Common myeloid progenitor, CD34-positive (primary cell): ENCODE results near the gene CCDC106.

ENCODE experiments used
- CTCF ChIA-PET: fragments of 350-600 bp; sonication (Branson Sonifier 250); formaldehyde crosslinking; loops from one replicate; lab custom pipeline; 2021; ENCODE audit warnings: antibody characterized with exemption; lab: Charles Lee
- POLR2A ChIA-PET: fragments of 350-600 bp; sonication (Branson Sonifier 250); formaldehyde crosslinking; loops from one replicate; lab custom pipeline; 2021; ENCODE audit warnings: antibody characterized with exemption; lab: Charles Lee
- DNase-seq, 3 donors: peaks; one replicate each; pipeline versions ENCODE4 v3.0.0 to v3.0.0-alpha.2; 2013
- H3K27ac ChIP-seq, 2 experiments: 1 replicate in 1 of 2; 2 replicates in 1 of 2; pipeline ENCODE4 v1.7.0; 2013; ENCODE audit warnings: inconsistent platforms in 2 of 2, low read length in 2 of 2, mild to moderate bottlenecking in 2 of 2, low read depth in 1 of 2, moderate library complexity in 1 of 2; ENCODE audit not compliant: severe bottlenecking in 2 of 2, insufficient read depth in 1 of 2, poor library complexity in 1 of 2
- H3K27me3 ChIP-seq, 5 experiments: replicated peaks in 2 of 5; 1 replicate in 3 of 5; 2 replicates in 2 of 5; pipeline versions ENCODE4 v1.6.1 to v1.7.0; 2013; ENCODE audit warnings: low read length in 4 of 5, mild to moderate bottlenecking in 2 of 5, moderate library complexity in 2 of 5, inconsistent platforms in 1 of 5; ENCODE audit not compliant: insufficient read depth in 5 of 5, control insufficient read depth in 4 of 5
- H3K36me3 ChIP-seq, 4 experiments: 1 replicate in 2 of 4; 2 replicates in 2 of 4; pipeline versions ENCODE4 v1.6.1 to v1.7.0; 2013; ENCODE audit warnings: low read length in 3 of 4, control low read depth in 1 of 4, mild to moderate bottlenecking in 1 of 4; ENCODE audit not compliant: control insufficient read depth in 4 of 4, insufficient read depth in 4 of 4
- H3K4me1 ChIP-seq, 4 experiments: 1 replicate in 3 of 4; 2 replicates in 1 of 4; pipeline versions ENCODE4 v1.6.1 to v1.7.1; 2013; ENCODE audit warnings: low read length in 3 of 4, mild to moderate bottlenecking in 3 of 4, control low read depth in 1 of 4, inconsistent platforms in 1 of 4, moderate library complexity in 1 of 4; ENCODE audit not compliant: control insufficient read depth in 4 of 4, insufficient read depth in 4 of 4; ENCODE audit errors: control extremely low read depth in 1 of 4
- H3K4me3 ChIP-seq, 7 experiments: 1 replicate in 4 of 7; 2 replicates in 3 of 7; pipeline versions ENCODE4 v1.5.1 to v1.7.0; 2013; ENCODE audit warnings: mild to moderate bottlenecking in 7 of 7, low read length in 6 of 7, moderate library complexity in 6 of 7, inconsistent platforms in 2 of 7, low read depth in 2 of 7, control low read depth in 1 of 7; ENCODE audit not compliant: insufficient read depth in 4 of 7, control insufficient read depth in 1 of 7; ENCODE audit errors: extremely low read depth in 1 of 7
- H3K9me3 ChIP-seq, 5 experiments: 1 replicate in 4 of 5; 2 replicates in 1 of 5; pipeline versions ENCODE4 v1.6.1 to v1.7.1; 2013; ENCODE audit warnings: low read length in 4 of 5, mild to moderate bottlenecking in 2 of 5, inconsistent platforms in 1 of 5, low read depth in 1 of 5, moderate library complexity in 1 of 5; ENCODE audit not compliant: control insufficient read depth in 4 of 5, insufficient read depth in 2 of 5; ENCODE audit errors: control extremely low read depth in 1 of 5
- WGBS: methylation state at CpG from one replicate; pipeline ENCODE4 v1.1.5; 2013; ENCODE audit not compliant: insufficient coverage; 5-methylcytosine and 5-hydroxymethylcytosine counted together

CCDC106 gene

DNA sequence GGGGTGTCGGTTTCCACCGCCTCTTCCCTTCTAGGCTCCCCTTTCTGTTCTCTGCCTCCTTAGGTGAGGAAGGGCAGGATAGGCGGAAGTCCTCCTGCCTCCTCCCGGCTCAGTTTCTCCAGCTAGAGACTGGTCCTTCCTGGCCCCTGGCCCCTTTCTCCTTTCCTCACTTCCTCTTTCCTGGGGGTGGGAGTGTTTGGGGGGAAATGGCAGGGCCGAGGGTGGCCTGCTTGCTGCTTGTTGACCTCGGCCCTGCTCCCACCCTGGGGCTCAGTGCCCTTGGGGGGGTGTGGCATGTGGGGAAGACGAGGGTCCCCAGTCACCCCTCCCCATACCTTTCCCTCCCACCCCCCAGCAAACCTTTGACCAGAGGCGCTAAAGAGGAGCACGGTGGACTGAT is 11.8 kb downstream of the CCDC106 start:
- Histone ChIP-seq H3K9me3 (no peaks in the 10 kb centered on the region), H3K36me3 (peaks cover 15 to 81% (median 53%) of the 10 kb centered on the region in 4 experiments), H3K27ac (peak overlapping the region; percentile 33 to 69), H3K4me1 (peaks cover 18 to 44% (median 34%) of the 10 kb centered on the region in 4 experiments), H3K4me3 (no peak overlapping the region), H3K27me3 (no peaks in the 10 kb centered on the region)
- CTCF ChIA-PET = no interaction called here
- WGBS = 86% methylated on average over 4 of the region's 9 CpGs
- DNase-seq = no peak
- POLR2A ChIA-PET = no interaction called here

DNA sequence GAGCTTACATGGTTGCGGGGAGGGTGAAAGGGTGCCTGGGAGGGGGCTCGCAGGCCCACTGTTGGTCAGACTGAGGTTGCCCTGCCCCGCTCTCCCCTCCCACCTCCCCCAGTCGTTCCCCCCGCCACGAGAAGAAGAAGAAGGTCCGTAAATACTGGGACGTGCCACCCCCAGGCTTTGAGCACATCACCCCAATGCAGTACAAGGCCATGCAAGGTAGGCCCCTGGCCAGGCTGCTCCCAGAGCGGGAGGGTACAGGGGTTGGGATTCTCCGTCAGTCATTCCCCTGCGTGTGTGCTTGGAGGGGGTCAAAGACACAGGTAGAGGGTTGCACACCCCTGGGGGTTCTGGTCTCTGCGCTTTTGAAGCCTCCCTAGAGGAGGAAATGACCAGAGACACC is 12.4 kb downstream of the CCDC106 start:
- CTCF ChIA-PET = no interaction called here
- POLR2A ChIA-PET = no interaction called here
- Histone ChIP-seq H3K36me3 (peaks cover 15 to 85% (median 55%) of the 10 kb centered on the region in 4 experiments), H3K27ac (peak overlapping the region in 1 of 2 experiments; percentile 69), H3K27me3 (no peaks in the 10 kb centered on the region), H3K4me3 (no peak overlapping the region), H3K4me1 (peaks cover 18 to 44% (median 34%) of the 10 kb centered on the region in 4 experiments), H3K9me3 (no peaks in the 10 kb centered on the region)
- no peak for DNase-seq
- WGBS = 97% methylated on average over 5 of the region's 12 CpGs

DNA sequence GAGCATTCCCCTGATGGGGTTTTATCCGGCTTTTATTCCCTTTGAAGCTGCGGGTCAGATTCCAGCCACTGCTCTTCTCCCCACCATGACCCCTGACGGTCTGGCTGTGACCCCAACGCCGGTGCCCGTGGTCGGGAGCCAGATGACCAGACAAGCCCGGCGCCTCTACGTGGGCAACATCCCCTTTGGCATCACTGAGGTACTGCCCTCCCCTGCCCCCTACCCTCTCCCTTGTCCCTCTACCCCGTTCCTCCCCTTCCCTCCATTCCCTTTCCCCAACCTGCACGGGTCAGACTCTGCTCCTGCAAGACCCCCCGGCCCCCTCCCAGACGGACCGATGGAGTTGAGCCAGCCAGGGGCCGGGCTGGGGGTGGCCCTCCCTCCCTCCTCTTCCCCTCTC is 13.0 kb downstream of the CCDC106 start:
- H3K36me3 ChIP-seq = peaks cover 15 to 86% (median 58%) of the 10 kb centered on the region in 4 experiments
- CTCF ChIA-PET = no interaction called here
- H3K4me3 ChIP-seq = no peak overlapping the region
- H3K27me3 ChIP-seq = no peaks in the 10 kb centered on the region
- peaks cover 14 to 40% (median 29%) of the 10 kb centered on the region in 4 experiments for H3K4me1 ChIP-seq
- H3K27ac ChIP-seq = no peak overlapping the region
- 95% methylated on average over 12 of the region's 16 CpGs for WGBS
- POLR2A ChIA-PET = no interaction called here
- DNase-seq = no peak
- no peaks in the 10 kb centered on the region for H3K9me3 ChIP-seq

GRCh38 chr19:55661826-55662225 is 13.8 kb downstream of the CCDC106 start:
- 75% methylated on average over 7 of the region's 7 CpGs for WGBS
- Histone ChIP-seq H3K4me1 (peaks cover 6 to 32% (median 21%) of the 10 kb centered on the region in 4 experiments), H3K9me3 (no peaks in the 10 kb centered on the region), H3K27ac (no peak overlapping the region), H3K4me3 (no peak overlapping the region), H3K36me3 (peaks cover 15 to 90% (median 63%) of the 10 kb centered on the region in 4 experiments), H3K27me3 (no peaks in the 10 kb centered on the region)
- ChIA-PET CTCF (no interaction called here), POLR2A (no interaction called here)
- DNase-seq = no peak

- ChIA-PET CTCF (interaction anchor here (1.2 to 1.4 kb wide), 2 partner anchors 9 to 11 kb away, joined by 4 read pairs; no protein-coding TSS in a partner anchor), POLR2A (no interaction called here)
- peaks cover 0 to 10% (median 3%) of the 10 kb centered on the region in 4 experiments for H3K4me1 ChIP-seq
- no peak for DNase-seq
- no peak overlapping the region for H3K27ac ChIP-seq
- H3K4me3 ChIP-seq = no peak overlapping the region
- H3K36me3 ChIP-seq = peaks cover 14 to 93% (median 72%) of the 10 kb centered on the region in 4 experiments
- H3K9me3 ChIP-seq = no peaks in the 10 kb centered on the region
- H3K27me3 ChIP-seq = no peaks in the 10 kb centered on the region
- 97% methylated on average over 19 of the region's 20 CpGs for WGBS
Observed at GRCh38 chr19:55663846-55664536, 16.0 kb downstream of the CCDC106 start.

DNA sequence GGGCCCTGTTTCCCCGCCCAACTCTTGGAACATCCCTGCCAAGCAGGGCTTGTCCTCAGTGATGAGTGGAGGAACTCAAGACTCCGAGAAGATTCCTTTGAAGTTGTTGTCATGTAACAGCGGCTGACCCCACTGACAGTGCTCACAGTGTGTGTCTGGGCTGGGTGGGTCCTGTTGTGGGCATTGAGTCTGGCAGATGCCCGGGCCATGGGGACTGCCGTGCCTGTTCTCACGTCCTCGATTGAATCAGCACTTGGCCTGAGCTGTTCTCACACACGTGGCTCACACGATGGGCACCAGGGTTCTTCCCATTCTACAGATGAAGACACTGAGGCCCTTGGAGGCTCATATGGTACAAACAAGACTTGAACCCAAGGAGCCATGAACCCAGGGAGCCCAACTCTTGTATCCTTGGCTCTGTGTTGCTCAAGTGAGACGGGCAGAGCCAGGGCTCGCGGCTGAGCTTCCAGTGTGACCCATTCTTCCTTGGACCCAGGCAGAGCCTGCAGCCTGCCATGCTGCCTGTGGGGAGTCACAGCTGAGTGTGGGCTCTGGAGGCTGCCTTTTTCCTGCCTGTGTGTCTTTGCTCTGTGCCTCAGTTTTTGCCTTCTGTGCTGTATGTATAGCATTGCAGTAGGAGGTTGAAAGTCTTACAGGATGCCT is 18.5 kb downstream of the CCDC106 start:
- Histone ChIP-seq H3K27me3 (no peaks in the 10 kb centered on the region), H3K27ac (no peak overlapping the region), H3K4me3 (no peak overlapping the region), H3K36me3 (peaks cover 22 to 92% (median 72%) of the 10 kb centered on the region in 4 experiments), H3K9me3 (no peaks in the 10 kb centered on the region), H3K4me1 (peaks cover 0 to 1% (median 0%) of the 10 kb centered on the region in 4 experiments)
- POLR2A ChIA-PET = no interaction called here
- 96% methylated on average over 10 of the region's 12 CpGs for WGBS
- DNase-seq = no peak
- CTCF ChIA-PET = interaction anchor here (1.0 kb wide), 1 partner anchor 10 kb away, joined by 3 read pairs; no protein-coding TSS in a partner anchor

- H3K4me1 ChIP-seq = peaks cover 0 to 1% (median 0%) of the 10 kb centered on the region in 4 experiments
- peaks cover 22 to 89% (median 67%) of the 10 kb centered on the region in 4 experiments for H3K36me3 ChIP-seq
- no peak for DNase-seq
- WGBS = 100% methylated on average over 2 of the region's 4 CpGs
- no peaks in the 10 kb centered on the region for H3K9me3 ChIP-seq
- H3K27me3 ChIP-seq = no peaks in the 10 kb centered on the region
- CTCF ChIA-PET = interaction anchor here (1.0 kb wide), 1 partner anchor 9 kb away, joined by 3 read pairs; no protein-coding TSS in a partner anchor
- POLR2A ChIA-PET = no interaction called here
- H3K4me3 ChIP-seq = no peak overlapping the region
- no peak overlapping the region for H3K27ac ChIP-seq
Observed at GRCh38 chr19:55667006-55667381, 19.0 kb downstream of the CCDC106 start.
